Gastrocnemius medialis (tissue), 4 donors: ENCODE measurements around the gene TMEM60. TPM values are rescaled to one million over a fixed set of nuclear protein-coding genes. Genes with fewer than 3 reads are reported as not detected.
A peak's percentile ranks its signal among the peaks of the same experiment; 100 is the strongest.
"Not testable (repeated sequence)": the region's sequence is repeated elsewhere in the genome, so short reads cannot be mapped to it uniquely, and the experiment has no call there.

Experiments used
- ATAC-seq, 2 donors: fragments of 150-250 bp; one replicate each; pipeline ENCODE4 v1.9.1; 2016
- DNase-seq, 2 donors: peaks; one replicate each; pipeline ENCODE4 v3.0.0-alpha.2; 2019
- H3K27ac ChIP-seq, 4 donors: fragments of 200-600 bp; sonication (generic); 1 replicate in 1 of 4; 2 replicates in 3 of 4; pipeline ENCODE4 v1.5.1; 2016 to 2018; ENCODE audit warnings: mild to moderate bottlenecking in 2 of 4, moderate library complexity in 1 of 4
- H3K27me3 ChIP-seq, 3 donors: fragments of 200-600 bp; sonication (generic) in 2 of 3; 1 replicate in 1 of 3; 2 replicates in 2 of 3; pipeline versions ENCODE4 v1.5.1 to v1.6.0; 2016 to 2019; ENCODE audit warnings: mild to moderate bottlenecking in 1 of 3, moderate library complexity in 1 of 3
- H3K36me3 ChIP-seq, 2 donors: fragments of 200-600 bp; sonication (generic) in 1 of 2; one replicate each; pipeline ENCODE4 v1.5.1; 2017 to 2018
- H3K4me1 ChIP-seq, 2 donors: fragments of 200-600 bp; sonication (generic) in 1 of 2; one replicate each; pipeline ENCODE4 v1.5.1; 2016 to 2017; ENCODE audit warnings: mild to moderate bottlenecking in 2 of 2
- H3K4me3 ChIP-seq, 4 donors: fragments of 200-600 bp; sonication (generic) in 3 of 4; 1 replicate in 1 of 4; 2 replicates in 3 of 4; pipeline ENCODE4 v1.5.1; 2016 to 2019; ENCODE audit warnings: mild to moderate bottlenecking in 2 of 4
- H3K9me3 ChIP-seq, 3 donors: fragments of 200-600 bp; sonication (generic) in 2 of 3; 1 replicate in 1 of 3; 2 replicates in 2 of 3; pipeline ENCODE4 v1.5.1; 2016 to 2019
- POLR2A ChIP-seq, 2 donors: fragments of 450-650 bp; IDR thresholded peaks; one replicate each; pipeline ENCODE4 v1.6.1; 2017; ENCODE audit warnings: antibody characterized with exemption in 2 of 2, mild to moderate bottlenecking in 2 of 2, moderate library complexity in 2 of 2
- in situ Hi-C, 4 donors: fragments of 200-750 bp; cut with MboI; loops; one replicate each; pipeline versions ENCODE4 v1.15.0 to v1.8.0; 2017; ENCODE audit warnings: low sequenced_read_pairs in 4 of 4
- intact Hi-C: fragments of 100-400 bp; cut with DNase I; formaldehyde crosslinking; loops from one replicate; pipeline ENCODE4 v1.15.1; 2023; ENCODE audit warnings: low total_unique reads
- total RNA-seq, 4 donors: library from RNA; depleted of rRNA; stranded (reverse); fragments of >200 nt; gene quantifications; one replicate each; pipeline versions ENCODE4 v1.1.0 to v1.2.3, GENCODE V29; 2016
- TF ChIP-seq, protein P1 (sequence below), 5 experiments: fragments of 450-650 bp in 3 of 5; fragments of 200-600 bp in 2 of 5; sonication (generic) in 2 of 5; IDR thresholded peaks in 4 of 5; conservative IDR thresholded peaks in 1 of 5; 1 replicate in 4 of 5; 2 replicates in 1 of 5; pipeline ENCODE4 v1.5.1; 2016 to 2019; ENCODE audit warnings: antibody characterized with exemption in 5 of 5, mild to moderate bottlenecking in 3 of 5, moderate library complexity in 3 of 5

Gene TMEM60
- total RNA-seq, 4 donors from 2014 or later: 7.0 to 26.9 (median 13.3) TPM

DNA sequence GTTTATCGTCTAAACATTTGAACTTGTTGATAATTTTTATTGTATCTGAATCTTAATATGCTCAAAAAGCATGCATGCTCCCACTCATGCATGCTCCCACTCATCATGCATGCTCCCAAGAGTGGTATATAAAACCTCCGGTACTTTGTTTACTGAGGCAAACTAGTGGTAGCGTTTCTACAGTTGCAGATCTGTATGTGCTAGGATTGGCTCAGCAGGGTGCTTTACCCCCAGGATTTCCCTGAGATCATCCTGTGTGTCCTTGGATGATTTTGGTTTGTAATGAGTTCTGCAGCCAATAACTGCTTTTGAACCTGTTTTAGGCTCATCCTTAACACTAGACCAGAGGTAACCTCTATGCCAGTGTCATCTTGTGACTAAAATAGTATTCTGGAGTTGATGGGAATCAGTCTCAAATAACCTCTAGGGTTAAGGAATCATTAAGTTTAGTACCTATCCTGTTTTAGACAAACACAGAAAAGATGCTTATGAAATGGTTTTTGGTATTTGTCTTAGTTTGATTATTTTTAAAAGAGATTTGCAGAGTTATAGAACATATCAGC, 40.8 kb upstream of the TMEM60 start:
- TF ChIP-seq POLR2A (IDR thresholded peaks at IDR 0.05): no peak
- TF ChIP-seq, protein P1, sequence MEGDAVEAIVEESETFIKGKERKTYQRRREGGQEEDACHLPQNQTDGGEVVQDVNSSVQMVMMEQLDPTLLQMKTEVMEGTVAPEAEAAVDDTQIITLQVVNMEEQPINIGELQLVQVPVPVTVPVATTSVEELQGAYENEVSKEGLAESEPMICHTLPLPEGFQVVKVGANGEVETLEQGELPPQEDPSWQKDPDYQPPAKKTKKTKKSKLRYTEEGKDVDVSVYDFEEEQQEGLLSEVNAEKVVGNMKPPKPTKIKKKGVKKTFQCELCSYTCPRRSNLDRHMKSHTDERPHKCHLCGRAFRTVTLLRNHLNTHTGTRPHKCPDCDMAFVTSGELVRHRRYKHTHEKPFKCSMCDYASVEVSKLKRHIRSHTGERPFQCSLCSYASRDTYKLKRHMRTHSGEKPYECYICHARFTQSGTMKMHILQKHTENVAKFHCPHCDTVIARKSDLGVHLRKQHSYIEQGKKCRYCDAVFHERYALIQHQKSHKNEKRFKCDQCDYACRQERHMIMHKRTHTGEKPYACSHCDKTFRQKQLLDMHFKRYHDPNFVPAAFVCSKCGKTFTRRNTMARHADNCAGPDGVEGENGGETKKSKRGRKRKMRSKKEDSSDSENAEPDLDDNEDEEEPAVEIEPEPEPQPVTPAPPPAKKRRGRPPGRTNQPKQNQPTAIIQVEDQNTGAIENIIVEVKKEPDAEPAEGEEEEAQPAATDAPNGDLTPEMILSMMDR (IDR thresholded peaks at IDR 0.05 in 4 of 5, conservative IDR thresholded peaks at IDR 0.05 in 1 of 5): no peak
- no peaks in the 10 kb centered on the region for H3K27me3 ChIP-seq
- peak overlapping the region; percentile 70 to 85 (median 74) for H3K27ac ChIP-seq
- H3K4me1 ChIP-seq: peaks cover 50 to 51% of the 10 kb centered on the region in 2 donors
- no peaks in the 10 kb centered on the region for H3K9me3 ChIP-seq
- DNase-seq (no peak), ATAC-seq (peak; percentile 52 to 66)
- H3K36me3 ChIP-seq: no peaks in the 10 kb centered on the region
- in situ Hi-C loops: no loop called here
- peak overlapping the region in 2 of 4 donors; percentile 2 to 7 for H3K4me3 ChIP-seq
- intact Hi-C loops: no loop called here

DNA sequence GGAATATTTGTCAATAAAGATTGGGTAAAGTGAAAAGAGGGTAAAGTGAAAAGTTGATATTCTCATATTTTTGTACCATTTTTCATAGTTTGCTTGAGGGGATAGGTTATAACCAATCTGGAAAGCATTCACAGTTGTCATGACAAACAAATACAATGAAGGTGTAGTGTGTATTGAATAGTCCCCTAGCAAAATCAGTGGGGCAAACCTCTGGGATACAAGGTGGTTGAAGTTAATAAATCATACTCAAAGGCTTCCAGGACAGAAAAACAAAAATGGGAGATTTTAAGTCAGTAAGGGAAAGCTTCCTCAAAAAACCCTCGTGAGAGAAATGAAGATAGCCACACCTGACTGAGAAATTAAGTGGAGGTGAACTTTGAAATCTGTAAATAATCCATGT, 39.7 kb upstream of the TMEM60 start:
- no peak overlapping the region for H3K4me3 ChIP-seq
- DNase-seq (no peak), ATAC-seq (no peak)
- in situ Hi-C loops (no loop called here), intact Hi-C loops (no loop called here)
- peak overlapping the region; percentile 57 to 85 (median 74) for H3K27ac ChIP-seq
- H3K36me3 ChIP-seq: no peaks in the 10 kb centered on the region
- H3K4me1 ChIP-seq: peaks cover 53 to 56% of the 10 kb centered on the region in 2 donors
- TF ChIP-seq, protein P1 (IDR thresholded peaks at IDR 0.05 in 4 of 5, conservative IDR thresholded peaks at IDR 0.05 in 1 of 5): no peak
- H3K27me3 ChIP-seq: no peaks in the 10 kb centered on the region
- H3K9me3 ChIP-seq: no peaks in the 10 kb centered on the region

DNA sequence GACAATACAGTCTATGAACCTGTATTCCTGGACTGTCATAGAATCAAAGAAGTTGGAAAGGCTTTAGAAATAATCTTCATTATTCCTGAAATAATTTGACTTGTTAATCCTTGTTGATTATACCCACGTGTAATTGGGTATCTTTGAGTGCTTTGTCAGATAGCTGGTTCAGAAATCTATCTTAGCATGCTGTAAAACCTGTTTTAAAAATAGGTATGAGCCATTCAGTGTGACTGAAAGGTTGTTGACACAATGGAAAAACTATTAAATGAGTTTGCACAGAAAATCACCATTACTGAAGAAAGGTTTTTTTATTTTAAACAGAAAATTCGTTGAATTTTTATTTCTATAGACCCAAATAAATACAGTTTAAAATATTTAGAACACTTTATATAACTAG, 39.0 kb upstream of the TMEM60 start:
- intact Hi-C loops (no loop called here), in situ Hi-C loops (no loop called here)
- H3K27me3 ChIP-seq: no peaks in the 10 kb centered on the region
- no peak overlapping the region for H3K4me3 ChIP-seq
- DNase-seq (no peak), ATAC-seq (peak; percentile 54 to 61)
- peaks cover 50 to 59% of the 10 kb centered on the region in 2 donors for H3K4me1 ChIP-seq
- H3K9me3 ChIP-seq: no peaks in the 10 kb centered on the region
- no peaks in the 10 kb centered on the region for H3K36me3 ChIP-seq
- peak overlapping the region; percentile 57 to 85 (median 74) for H3K27ac ChIP-seq
- TF ChIP-seq POLR2A (IDR thresholded peaks at IDR 0.05): no peak
- TF ChIP-seq, protein P1 (IDR thresholded peaks at IDR 0.05 in 4 of 5, conservative IDR thresholded peaks at IDR 0.05 in 1 of 5): no peak

DNA sequence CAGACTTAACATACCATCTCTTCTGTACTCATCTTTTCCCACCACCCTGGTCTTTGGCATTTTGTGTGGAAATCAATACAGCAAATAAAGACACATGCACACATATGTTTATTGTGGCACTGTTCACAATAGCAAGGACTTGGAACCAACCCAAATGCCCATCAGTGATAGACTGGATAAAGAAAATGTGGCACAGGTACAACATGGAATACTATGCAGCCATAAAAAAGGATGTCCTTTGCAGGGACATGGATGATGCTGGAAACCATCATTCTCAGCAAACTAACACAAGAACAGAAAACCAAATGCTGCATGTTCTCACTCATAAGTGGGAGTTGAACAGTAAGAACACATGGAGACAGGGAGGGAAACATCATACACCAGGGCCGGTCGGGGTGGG, 38.2 kb upstream of the TMEM60 start:
- ATAC-seq, intact Hi-C loops, H3K9me3 ChIP-seq, in situ Hi-C loops, DNase-seq, H3K4me3 ChIP-seq, H3K36me3 ChIP-seq, H3K27me3 ChIP-seq: not testable (repeated sequence)
- Histone ChIP-seq H3K4me1 (peaks cover 51 to 54% of the 10 kb centered on the region in 2 donors), H3K27ac (peak overlapping the region in 3 of 4 donors; percentile 70 to 85 (median 79))

DNA sequence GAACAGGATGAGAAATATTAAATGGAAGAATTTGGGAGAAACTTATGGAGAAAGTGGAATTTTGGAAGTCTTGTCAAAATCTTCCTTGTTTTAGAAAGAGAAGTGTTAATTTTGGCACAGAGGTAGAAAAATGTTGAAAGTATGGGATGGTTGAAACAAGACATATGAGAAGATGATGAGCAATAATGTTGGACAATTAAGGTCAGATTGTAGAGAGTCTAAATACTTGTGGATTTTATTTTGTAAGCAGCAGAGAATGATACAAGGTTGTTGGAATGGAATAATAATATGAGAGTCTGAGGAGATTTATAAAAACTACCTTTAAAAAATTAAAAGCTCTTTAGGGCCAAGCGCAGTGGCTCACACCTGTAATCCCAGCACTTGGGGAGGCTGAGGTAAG, 34.9 kb upstream of the TMEM60 start:
- Histone ChIP-seq H3K36me3 (no peaks in the 10 kb centered on the region), H3K9me3 (no peaks in the 10 kb centered on the region), H3K4me3 (no peak overlapping the region), H3K4me1 (peaks cover 31 to 34% of the 10 kb centered on the region in 2 donors), H3K27ac (peak overlapping the region; percentile 70 to 85 (median 74)), H3K27me3 (no peaks in the 10 kb centered on the region)
- ATAC-seq (no peak), DNase-seq (no peak)
- intact Hi-C loops: no loop called here
- in situ Hi-C loops: no loop called here
- TF ChIP-seq, protein P1 (IDR thresholded peaks at IDR 0.05 in 4 of 5, conservative IDR thresholded peaks at IDR 0.05 in 1 of 5): no peak
- TF ChIP-seq POLR2A (IDR thresholded peaks at IDR 0.05): no peak
